Left lung (tissue), 10 donors: ENCODE measurements around the gene SLAMF7. TPM values are rescaled to one million over a fixed set of nuclear protein-coding genes. Genes with fewer than 3 reads are reported as not detected.

Experiments
- ATAC-seq: fragments of 200-7000 bp; cut with Tn5 transposase; one replicate; pipeline ENCODE4 v1.9.1; 2020; ENCODE audit warnings: moderate library complexity
- DNase-seq, 4 donors: peaks; one replicate each; pipeline ENCODE4 v3.0.0-alpha.2; 2013 to 2020
- H3K27ac ChIP-seq, 2 donors: fragments of 200-600 bp; sonication (generic) in 1 of 2; one replicate each; pipeline versions ENCODE4 v1.5.0 to v1.8.0; 2020 to 2021
- H3K27me3 ChIP-seq, 2 donors: fragments of 200-600 bp; sonication (generic) in 1 of 2; one replicate each; pipeline versions ENCODE4 v1.5.0 to v1.8.0; 2020 to 2021
- H3K36me3 ChIP-seq, 2 donors: fragments of 200-600 bp; sonication (generic) in 1 of 2; one replicate each; pipeline versions ENCODE4 v1.5.0 to v1.8.0; 2020 to 2021
- H3K4me1 ChIP-seq, 2 donors: fragments of 200-600 bp; one replicate each; pipeline ENCODE4 v1.8.0; 2021
- H3K4me3 ChIP-seq, 2 donors: fragments of 200-600 bp; sonication (generic) in 1 of 2; one replicate each; pipeline versions ENCODE4 v1.5.0 to v1.8.0; 2020 to 2021; ENCODE audit warnings: mild to moderate bottlenecking in 1 of 2
- H3K9me3 ChIP-seq, 2 donors: fragments of 200-600 bp; sonication (generic) in 1 of 2; one replicate each; pipeline versions ENCODE4 v1.5.0 to v1.8.0; 2020 to 2021
- CTCF ChIP-seq, 2 donors: fragments of 200-600 bp; sonication (generic) in 1 of 2; IDR thresholded peaks; one replicate each; pipeline versions ENCODE4 v1.5.0 to v1.8.0; 2021; ENCODE audit warnings: antibody characterized with exemption in 2 of 2
- intact Hi-C, 2 donors: fragments of 100-400 bp; cut with DNase I; formaldehyde crosslinking; loops; one replicate each; pipeline versions ENCODE4 v1.11.2 to v1.14.2; 2022
- polyA plus RNA-seq, 6 donors: library from polyadenylated mRNA; unstranded; fragments of 120-200 nt; gene quantifications; one replicate each; pipeline ENCODE4 v1.2.1, GENCODE V29; 2013; ENCODE audit not compliant: insufficient read length in 6 of 6
- total RNA-seq, 2 donors: library from RNA; stranded (reverse); fragmentation: NEBNext Ultra II Directional; extraction: Animal tissue kit (Norgen Biotek cat#: 25700); gene quantifications; one replicate each; pipeline ENCODE4 v1.2.1, GENCODE V29; 2021
- donor health status: DM: no; HTN: yes; CAD: no.
- donor health status: DM: no; HTN: no; CAD: no.

SLAMF7 gene
- total and polyA plus RNA-seq, 8 donors = 0.77 to 33.8 (median 1.2) TPM

- Histone ChIP-seq H3K36me3 (no peaks in the 10 kb centered on the region), H3K9me3 (peaks cover 0 to 8% of the 10 kb centered on the region in 2 donors), H3K4me1 (peaks cover 0 to 52% of the 10 kb centered on the region in 2 donors), H3K27me3 (no peaks in the 10 kb centered on the region), H3K27ac (peak overlapping the region in 1 of 2 donors; percentile 55), H3K4me3 (peak overlapping the region in 1 of 2 donors; percentile 43)
- DNase-seq (no peak), ATAC-seq (no peak)
- no peak for TF ChIP-seq CTCF (IDR thresholded peaks at IDR 0.05)
- intact Hi-C loops = no loop called here
These were observed 2.7 kb downstream of the SLAMF7 start for GRCh38 chr1:160741612-160742348.

DNA sequence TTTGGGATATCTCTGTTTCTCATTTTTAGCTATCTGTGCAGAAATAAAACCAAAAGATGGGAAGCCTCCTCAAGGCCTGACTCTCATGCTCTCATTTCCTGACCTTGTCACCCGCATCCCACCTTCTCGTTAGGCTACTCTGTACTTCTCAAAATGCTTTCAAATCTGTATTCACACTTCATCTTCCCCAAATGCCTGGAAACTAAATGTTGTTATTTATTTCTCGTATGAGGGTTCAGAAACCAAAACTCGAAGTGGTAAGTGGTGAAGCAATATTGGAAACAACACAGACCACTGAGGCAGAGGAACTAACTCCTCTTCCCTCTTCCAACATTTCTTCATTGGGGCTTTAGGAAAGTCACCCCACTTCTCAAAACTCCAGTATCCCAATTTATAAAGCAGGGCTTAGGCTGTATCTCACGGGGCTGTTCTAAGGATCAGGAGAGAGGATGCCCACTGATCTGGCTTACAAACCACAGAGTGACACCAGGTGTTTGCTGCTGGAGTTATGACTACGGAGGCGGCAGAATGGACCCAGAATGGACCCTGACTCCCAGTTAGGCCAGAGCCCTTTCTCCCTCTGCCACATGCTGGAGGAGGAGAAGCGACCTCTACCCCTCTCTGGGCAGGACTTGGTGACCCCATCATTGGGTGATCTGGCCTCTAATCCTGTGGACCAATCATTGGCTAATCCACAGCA lies 3.5 kb downstream of the SLAMF7 start:
- ATAC-seq = no peak
- Histone ChIP-seq H3K4me3 (peak overlapping the region in 1 of 2 donors; percentile 43), H3K27ac (peak overlapping the region in 1 of 2 donors; percentile 55), H3K36me3 (no peaks in the 10 kb centered on the region), H3K4me1 (peaks cover 0 to 52% of the 10 kb centered on the region in 2 donors), H3K9me3 (peaks cover 0 to under 1% of the 10 kb centered on the region in 2 donors), H3K27me3 (no peaks in the 10 kb centered on the region)
- intact Hi-C loops = no loop called here
- no peak for DNase-seq
- TF ChIP-seq CTCF (IDR thresholded peaks at IDR 0.05) = no peak

GRCh38 chr1:160743266-160743665 lies 4.2 kb downstream of the SLAMF7 start:
- ATAC-seq = no peak
- no peaks in the 10 kb centered on the region for H3K27me3 ChIP-seq
- no peak overlapping the region for H3K4me3 ChIP-seq
- no peaks in the 10 kb centered on the region for H3K36me3 ChIP-seq
- H3K4me1 ChIP-seq = peaks cover 0 to 54% of the 10 kb centered on the region in 2 donors
- intact Hi-C loops = no loop called here
- no peak for DNase-seq
- H3K9me3 ChIP-seq = no peaks in the 10 kb centered on the region
- peak overlapping the region in 1 of 2 donors; percentile 55 for H3K27ac ChIP-seq
- TF ChIP-seq CTCF (IDR thresholded peaks at IDR 0.05) = no peak

DNA sequence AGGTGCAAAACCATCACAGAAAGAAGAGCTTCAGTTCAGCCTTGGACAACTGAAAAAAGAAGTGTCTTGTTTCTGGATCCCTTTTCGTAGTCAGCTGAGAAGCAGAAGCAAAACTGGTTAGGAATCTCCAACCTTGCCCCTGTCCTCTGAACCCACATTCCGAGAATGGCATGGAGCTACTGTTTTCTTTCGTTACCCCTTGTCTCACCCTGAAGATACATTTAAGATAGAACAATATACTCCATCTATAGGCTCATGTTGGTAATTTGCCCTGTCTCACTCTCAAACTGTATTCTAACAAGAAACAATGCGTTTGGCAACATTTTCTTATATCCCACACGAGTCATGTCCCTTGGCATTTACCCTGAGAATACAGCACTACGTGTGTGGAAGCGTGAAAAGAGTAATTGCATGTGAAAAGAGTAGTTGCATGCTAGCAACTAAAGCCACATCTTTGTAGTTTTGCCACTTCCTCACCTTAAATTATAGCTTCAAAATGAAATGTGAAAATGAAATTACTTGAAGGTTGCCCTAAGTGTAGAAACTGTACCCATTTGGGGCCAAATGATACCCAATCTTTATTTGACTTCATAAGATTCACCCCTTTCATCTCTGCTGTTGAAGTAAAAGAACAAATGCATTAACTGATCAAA lies 5.3 kb downstream of the SLAMF7 start:
- ATAC-seq = no peak
- no peak for TF ChIP-seq CTCF (IDR thresholded peaks at IDR 0.05)
- Histone ChIP-seq H3K27ac (peak overlapping the region in 1 of 2 donors; percentile 53), H3K4me3 (no peak overlapping the region), H3K9me3 (no peaks in the 10 kb centered on the region), H3K36me3 (no peaks in the 10 kb centered on the region), H3K4me1 (peaks cover 0 to 57% of the 10 kb centered on the region in 2 donors), H3K27me3 (no peaks in the 10 kb centered on the region)
- intact Hi-C loops = no loop called here
- DNase-seq = no peak
